Fibroblast of pulmonary artery (primary cell): ENCODE data around the gene ABCC3.

Source experiments
- DNase-seq: peaks from one replicate; pipeline ENCODE4 v3.0.0-alpha.2; 2010; ENCODE audit warnings: low read depth
- H3K4me3 ChIP-seq: replicated peaks from 2 replicates; pipeline ENCODE4 v1.5.1; 2011; ENCODE audit warnings: low read depth, mild to moderate bottlenecking, control low read depth, low read length, moderate library complexity
- TF ChIP-seq, protein P1 (sequence below): IDR thresholded peaks from 2 replicates; pipeline ENCODE4 v1.5.1; 2011; ENCODE audit warnings: mild to moderate bottlenecking, control low read depth, low read length, inconsistent platforms; ENCODE audit errors: missing control alignments

The ABCC3 gene, protein sequence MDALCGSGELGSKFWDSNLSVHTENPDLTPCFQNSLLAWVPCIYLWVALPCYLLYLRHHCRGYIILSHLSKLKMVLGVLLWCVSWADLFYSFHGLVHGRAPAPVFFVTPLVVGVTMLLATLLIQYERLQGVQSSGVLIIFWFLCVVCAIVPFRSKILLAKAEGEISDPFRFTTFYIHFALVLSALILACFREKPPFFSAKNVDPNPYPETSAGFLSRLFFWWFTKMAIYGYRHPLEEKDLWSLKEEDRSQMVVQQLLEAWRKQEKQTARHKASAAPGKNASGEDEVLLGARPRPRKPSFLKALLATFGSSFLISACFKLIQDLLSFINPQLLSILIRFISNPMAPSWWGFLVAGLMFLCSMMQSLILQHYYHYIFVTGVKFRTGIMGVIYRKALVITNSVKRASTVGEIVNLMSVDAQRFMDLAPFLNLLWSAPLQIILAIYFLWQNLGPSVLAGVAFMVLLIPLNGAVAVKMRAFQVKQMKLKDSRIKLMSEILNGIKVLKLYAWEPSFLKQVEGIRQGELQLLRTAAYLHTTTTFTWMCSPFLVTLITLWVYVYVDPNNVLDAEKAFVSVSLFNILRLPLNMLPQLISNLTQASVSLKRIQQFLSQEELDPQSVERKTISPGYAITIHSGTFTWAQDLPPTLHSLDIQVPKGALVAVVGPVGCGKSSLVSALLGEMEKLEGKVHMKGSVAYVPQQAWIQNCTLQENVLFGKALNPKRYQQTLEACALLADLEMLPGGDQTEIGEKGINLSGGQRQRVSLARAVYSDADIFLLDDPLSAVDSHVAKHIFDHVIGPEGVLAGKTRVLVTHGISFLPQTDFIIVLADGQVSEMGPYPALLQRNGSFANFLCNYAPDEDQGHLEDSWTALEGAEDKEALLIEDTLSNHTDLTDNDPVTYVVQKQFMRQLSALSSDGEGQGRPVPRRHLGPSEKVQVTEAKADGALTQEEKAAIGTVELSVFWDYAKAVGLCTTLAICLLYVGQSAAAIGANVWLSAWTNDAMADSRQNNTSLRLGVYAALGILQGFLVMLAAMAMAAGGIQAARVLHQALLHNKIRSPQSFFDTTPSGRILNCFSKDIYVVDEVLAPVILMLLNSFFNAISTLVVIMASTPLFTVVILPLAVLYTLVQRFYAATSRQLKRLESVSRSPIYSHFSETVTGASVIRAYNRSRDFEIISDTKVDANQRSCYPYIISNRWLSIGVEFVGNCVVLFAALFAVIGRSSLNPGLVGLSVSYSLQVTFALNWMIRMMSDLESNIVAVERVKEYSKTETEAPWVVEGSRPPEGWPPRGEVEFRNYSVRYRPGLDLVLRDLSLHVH (N-terminal part only)

GRCh38 chr17:50634224-50634914 lies at the start of gene ABCC3:
Gene ABCC3 (plus strand): TSS chr17:50634881. CDS start chr17:50634937, 56 bp downstream.
- H3K4me3 ChIP-seq: peak within 1 kb of the TSS; percentile 52
- TF ChIP-seq, protein P1, sequence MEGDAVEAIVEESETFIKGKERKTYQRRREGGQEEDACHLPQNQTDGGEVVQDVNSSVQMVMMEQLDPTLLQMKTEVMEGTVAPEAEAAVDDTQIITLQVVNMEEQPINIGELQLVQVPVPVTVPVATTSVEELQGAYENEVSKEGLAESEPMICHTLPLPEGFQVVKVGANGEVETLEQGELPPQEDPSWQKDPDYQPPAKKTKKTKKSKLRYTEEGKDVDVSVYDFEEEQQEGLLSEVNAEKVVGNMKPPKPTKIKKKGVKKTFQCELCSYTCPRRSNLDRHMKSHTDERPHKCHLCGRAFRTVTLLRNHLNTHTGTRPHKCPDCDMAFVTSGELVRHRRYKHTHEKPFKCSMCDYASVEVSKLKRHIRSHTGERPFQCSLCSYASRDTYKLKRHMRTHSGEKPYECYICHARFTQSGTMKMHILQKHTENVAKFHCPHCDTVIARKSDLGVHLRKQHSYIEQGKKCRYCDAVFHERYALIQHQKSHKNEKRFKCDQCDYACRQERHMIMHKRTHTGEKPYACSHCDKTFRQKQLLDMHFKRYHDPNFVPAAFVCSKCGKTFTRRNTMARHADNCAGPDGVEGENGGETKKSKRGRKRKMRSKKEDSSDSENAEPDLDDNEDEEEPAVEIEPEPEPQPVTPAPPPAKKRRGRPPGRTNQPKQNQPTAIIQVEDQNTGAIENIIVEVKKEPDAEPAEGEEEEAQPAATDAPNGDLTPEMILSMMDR: no peak
- DNase-seq: peak; percentile 38

- TF ChIP-seq, protein P1: no peak
Measured at GRCh38 chr17:50585346-50585745, 49.3 kb upstream of the ABCC3 start.

DNA sequence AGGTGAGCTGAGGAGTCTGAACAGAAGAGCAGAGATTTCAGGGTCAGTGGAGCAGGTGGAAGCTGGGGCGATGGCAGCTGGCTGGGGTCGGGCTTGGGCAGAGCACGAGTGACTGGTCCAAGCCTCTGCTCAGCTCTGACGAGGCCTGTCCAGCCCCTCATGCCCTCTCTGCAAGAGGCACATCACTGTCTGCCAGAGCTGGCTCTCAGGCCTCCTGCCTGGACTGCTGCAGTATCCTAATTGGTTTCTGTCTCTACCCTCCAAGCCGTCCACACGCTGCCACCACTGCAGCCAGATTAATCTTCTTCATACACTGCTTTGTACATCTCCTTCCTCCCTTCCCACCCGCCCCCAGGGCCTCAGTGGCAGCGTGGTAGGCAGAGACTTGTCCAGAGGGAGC lies 48.8 kb upstream of the ABCC3 start:
- H3K4me3 ChIP-seq: no peak overlapping the region
- TF ChIP-seq, protein P1: no peak
- DNase-seq: no peak

More at GRCh38 chr17:50585346-50585745, 49.3 kb upstream of the ABCC3 start:
- H3K4me3 ChIP-seq: no peak overlapping the region
- no peak for DNase-seq

DNA sequence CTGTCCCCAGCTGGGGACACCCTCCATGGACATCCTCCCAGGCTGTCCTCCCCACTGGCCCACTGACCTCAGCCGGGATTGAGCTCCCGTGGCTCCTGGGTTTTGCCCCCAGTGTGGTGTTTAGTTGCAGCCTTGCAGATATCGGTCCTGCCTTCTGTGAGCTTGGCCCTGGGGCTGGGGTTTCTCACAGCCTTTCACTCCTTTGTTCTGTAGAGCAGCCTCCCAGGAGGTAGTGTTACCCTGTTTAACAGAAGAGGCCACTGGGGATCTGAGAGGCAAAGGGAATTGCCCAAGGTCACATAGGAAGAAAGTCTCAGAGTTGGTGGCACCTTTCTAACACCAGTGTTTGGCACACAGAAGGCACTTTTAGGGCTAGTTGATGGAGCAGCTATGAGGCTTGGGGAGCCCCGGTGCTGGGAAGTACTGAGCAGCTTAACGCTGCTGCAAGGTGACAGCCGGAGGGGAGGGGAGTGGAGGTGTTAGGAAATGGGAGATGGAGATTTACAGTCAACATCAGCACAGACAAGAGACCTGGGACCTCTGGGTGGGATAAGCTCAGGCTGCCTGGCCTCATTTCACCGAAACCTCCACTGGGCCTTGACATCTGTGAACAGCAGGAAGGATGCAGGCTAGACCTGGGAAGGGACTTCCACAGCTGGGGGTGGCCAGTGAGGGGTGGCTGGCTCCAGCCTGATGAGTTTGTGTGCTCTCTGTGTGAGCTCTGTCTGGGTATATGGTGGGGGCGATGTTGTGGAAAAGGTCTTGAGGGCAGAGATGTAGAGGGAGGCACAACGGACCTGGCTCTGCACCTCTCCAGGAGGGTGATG lies 48.0 kb upstream of the ABCC3 start:
- DNase-seq: no peak
- TF ChIP-seq, protein P1: no peak

GRCh38 chr17:50587571-50587970 lies 47.1 kb upstream of the ABCC3 start:
- TF ChIP-seq, protein P1: no peak
- no peak for DNase-seq
- no peak overlapping the region for H3K4me3 ChIP-seq

More for the DNA sequence above, 48.0 kb upstream of the ABCC3 start:
- no peak overlapping the region for H3K4me3 ChIP-seq
